NCI-H2081 treated with DMSO at 0.1 percent for 48 hours (cell line): Measurements from ENCODE around the gene WNK2.
"Not testable (repeated sequence)": the region's sequence is repeated elsewhere in the genome, so short reads cannot be mapped to it uniquely, and the experiment has no call there.

Experiments used
- DNase-seq: peaks from one replicate; lab custom pipeline; 2025; lab: John Stamatoyannopoulos, UW

The WNK2 gene

GRCh38 chr9:93338196-93338595 lies 154.3 kb downstream of the WNK2 start:
- DNase-seq: not testable (repeated sequence)

GRCh38 chr9:93340091-93340490 lies 156.2 kb downstream of the WNK2 start:
- no peak for DNase-seq

- DNase-seq: not testable (repeated sequence)
Observed at GRCh38 chr9:93341820-93342219, 157.9 kb downstream of the WNK2 start.

- DNase-seq: not testable (repeated sequence)
Observed at GRCh38 chr9:93342428-93342827, 158.5 kb downstream of the WNK2 start.

GRCh38 chr9:93343663-93344062 lies 159.7 kb downstream of the WNK2 start:
- DNase-seq: no peak

GRCh38 chr9:93345643-93346230 lies 161.8 kb downstream of the WNK2 start:
- no peak for DNase-seq

- DNase-seq: no peak
Observed at GRCh38 chr9:93346231-93347112, 162.5 kb downstream of the WNK2 start.

GRCh38 chr9:93347371-93347975 lies 163.5 kb downstream of the WNK2 start:
- not testable (repeated sequence) for DNase-seq

GRCh38 chr9:93353413-93354310 lies 169.7 kb downstream of the WNK2 start:
- DNase-seq: not testable (repeated sequence)

- DNase-seq: no peak
Observed at GRCh38 chr9:93354451-93354850, 170.5 kb downstream of the WNK2 start.

GRCh38 chr9:93355827-93356226 lies 171.9 kb downstream of the WNK2 start:
- DNase-seq: no peak

- DNase-seq: no peak
Observed at GRCh38 chr9:93357649-93358048, 173.7 kb downstream of the WNK2 start.

GRCh38 chr9:93359907-93360306 lies 176.0 kb downstream of the WNK2 start:
- not testable (repeated sequence) for DNase-seq

GRCh38 chr9:93361995-93362394 lies 178.1 kb downstream of the WNK2 start:
- no peak for DNase-seq

- no peak for DNase-seq
Observed at GRCh38 chr9:93364734-93365426, 180.9 kb downstream of the WNK2 start.

- no peak for DNase-seq
Observed at GRCh38 chr9:93365427-93366118, 181.6 kb downstream of the WNK2 start.

- no peak for DNase-seq
Observed at GRCh38 chr9:93366119-93366447, 182.1 kb downstream of the WNK2 start.

GRCh38 chr9:93366486-93366885 lies 182.5 kb downstream of the WNK2 start:
- DNase-seq: not testable (repeated sequence)

GRCh38 chr9:93368437-93368836 lies 184.5 kb downstream of the WNK2 start:
- DNase-seq: no peak

- no peak for DNase-seq
Observed at GRCh38 chr9:93369686-93370085, 185.7 kb downstream of the WNK2 start.
